Upper lobe of left lung (tissue), 6 donors: ENCODE results near the gene PLB1. TPM values are rescaled to one million over a fixed set of nuclear protein-coding genes. Genes with fewer than 3 reads are reported as not detected.
"Not testable (repeated sequence)": the region's sequence is repeated elsewhere in the genome, so short reads cannot be mapped to it uniquely, and the experiment has no call there.

Experiments used
- ATAC-seq, 2 donors: fragments of 200-7000 bp; cut with Tn5 transposase; one replicate each; pipeline ENCODE4 v1.9.1; 2022; ENCODE audit warnings: mild to moderate bottlenecking in 2 of 2, moderate library complexity in 2 of 2; ENCODE audit not compliant: low FRiP score in 2 of 2
- DNase-seq, 2 donors: peaks; one replicate each; pipeline ENCODE4 v3.0.0-alpha.2; 2019 to 2020
- H3K27ac ChIP-seq, 4 donors: fragments of 200-600 bp; sonication (generic); one replicate each; pipeline ENCODE4 v1.5.1; 2016 to 2019
- H3K27me3 ChIP-seq, 4 donors: fragments of 200-600 bp; sonication (generic); one replicate each; pipeline ENCODE4 v1.5.1; 2017 to 2019
- H3K36me3 ChIP-seq, 4 donors: fragments of 200-600 bp; sonication (generic); one replicate each; pipeline ENCODE4 v1.5.1; 2016 to 2019
- H3K4me1 ChIP-seq, 4 donors: fragments of 200-600 bp; sonication (generic); one replicate each; pipeline ENCODE4 v1.5.1; 2018 to 2019
- H3K4me3 ChIP-seq, 4 donors: fragments of 200-600 bp; sonication (generic); one replicate each; pipeline ENCODE4 v1.5.1; 2017 to 2019; ENCODE audit warnings: mild to moderate bottlenecking in 2 of 4, moderate library complexity in 1 of 4
- H3K9me3 ChIP-seq, 4 donors: fragments of 200-600 bp; sonication (generic); one replicate each; pipeline ENCODE4 v1.5.1; 2018 to 2019
- CTCF ChIP-seq, 6 experiments: fragments of 450-650 bp in 4 of 6; fragments of 200-600 bp in 2 of 6; sonication (generic) in 2 of 6; IDR thresholded peaks; one replicate each; pipeline ENCODE4 v1.5.1; 2016 to 2019; ENCODE audit warnings: antibody characterized with exemption in 6 of 6
- EP300 ChIP-seq, 4 donors: sonication (generic); formaldehyde crosslinking; IDR thresholded peaks; one replicate each; pipeline ENCODE4 v1.5.1; 2017; ENCODE audit warnings: antibody characterized with exemption in 4 of 4, control low read depth in 2 of 4
- POLR2A ChIP-seq, 4 donors: fragments of 450-650 bp; IDR thresholded peaks; one replicate each; pipeline ENCODE4 v1.5.1; 2016 to 2017; ENCODE audit warnings: antibody characterized with exemption in 4 of 4, mild to moderate bottlenecking in 2 of 4
- POLR2AphosphoS5 ChIP-seq, 2 donors: sonication (generic); formaldehyde crosslinking; IDR thresholded peaks; one replicate each; pipeline ENCODE4 v1.5.1; 2017; ENCODE audit warnings: antibody characterized with exemption in 2 of 2
- WGBS, 2 donors: methylation state at CpG; one replicate each; pipeline ENCODE4 v1.1.5; 2017 to 2018; 5-methylcytosine and 5-hydroxymethylcytosine counted together
- total RNA-seq, 6 donors: library from RNA; depleted of rRNA in 4 of 6; stranded (reverse); fragments of >200 nt in 4 of 6; gene quantifications; one replicate each; pipeline versions ENCODE4 v1.1.0 to v1.2.1, GENCODE V29; 2016 to 2021
- donor health status: DM: no; HTN: no; CAD: no; lungs with moderate emphysema.
- donor health status: DM: no; HTN: yes; CAD: no; lungs with severe emphysema.

PLB1 gene
- total RNA-seq, 6 donors from 2014 or later: 3.1 to 9.1 (median 5.4) TPM

GRCh38 chr2:28664120-28664842 is 168.4 kb downstream of the PLB1 start:
- DNase-seq (peak in 1 of 2 donors; percentile 73), ATAC-seq (peak; percentile 54 to 68)
- TF ChIP-seq POLR2A (IDR thresholded peaks at IDR 0.05) (no peak), CTCF (IDR thresholded peaks at IDR 0.05) (no peak), POLR2AphosphoS5 (IDR thresholded peaks at IDR 0.05) (no peak), EP300 (IDR thresholded peaks at IDR 0.05) (no peak)
- H3K36me3 ChIP-seq: no peaks in the 10 kb centered on the region
- no peaks in the 10 kb centered on the region for H3K27me3 ChIP-seq
- peaks cover 21 to 44% (median 28%) of the 10 kb centered on the region in 4 donors for H3K4me1 ChIP-seq
- 61 to 64% methylated on average over 18 to 22 of the region's 22 CpGs for WGBS, 2 donors
- no peak overlapping the region for H3K4me3 ChIP-seq
- H3K9me3 ChIP-seq: no peaks in the 10 kb centered on the region
- H3K27ac ChIP-seq: peak overlapping the region; percentile 58 to 75 (median 66)

GRCh38 chr2:28665041-28665704 is 169.3 kb downstream of the PLB1 start:
- Histone ChIP-seq H3K4me3 (no peak overlapping the region), H3K9me3 (no peaks in the 10 kb centered on the region)
- WGBS, 2 donors: 47 to 68% methylated on average over 8 of the region's 8 CpGs

DNA sequence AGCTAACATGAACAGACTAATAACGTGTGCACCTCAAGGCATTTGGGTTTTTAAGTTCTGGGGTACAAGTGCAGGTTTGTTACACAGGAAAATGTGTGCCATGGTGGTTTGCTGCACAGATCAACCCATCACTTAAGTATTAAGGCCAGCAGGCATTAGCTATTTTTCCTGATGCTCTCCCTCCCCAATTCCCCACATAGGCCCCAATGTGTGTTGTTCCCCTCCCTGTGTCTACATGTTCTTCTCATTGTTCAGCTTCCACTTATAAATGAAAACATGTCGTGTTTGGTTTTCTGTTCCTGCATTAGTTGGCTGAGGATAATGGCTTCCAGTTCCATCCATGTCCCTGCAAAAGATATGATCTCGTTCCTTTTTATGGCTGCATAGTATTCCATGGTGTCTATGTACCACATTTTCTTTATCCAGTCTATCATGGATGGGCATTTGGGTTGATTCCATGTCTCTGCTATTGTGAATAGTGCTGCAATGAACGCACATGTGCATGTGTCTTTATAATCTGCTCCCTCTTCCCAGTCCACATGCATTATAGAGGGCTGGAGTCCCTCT is 170.0 kb downstream of the PLB1 start:
- peak overlapping the region; percentile 58 to 75 (median 66) for H3K27ac ChIP-seq
- not testable (repeated sequence) for ATAC-seq, DNase-seq

More at GRCh38 chr2:28665041-28665704, 169.3 kb downstream of the PLB1 start:
- peak; percentile 4 to 59 for ATAC-seq
- no peaks in the 10 kb centered on the region for H3K27me3 ChIP-seq
- peak; percentile 27 to 85 for DNase-seq
- H3K27ac ChIP-seq: peak overlapping the region; percentile 58 to 75 (median 66)
- H3K36me3 ChIP-seq: no peaks in the 10 kb centered on the region
- H3K4me1 ChIP-seq: peaks cover 21 to 41% (median 28%) of the 10 kb centered on the region in 4 donors
- no peak for TF ChIP-seq CTCF (IDR thresholded peaks at IDR 0.05)
- peak; percentile 36 to 44 for TF ChIP-seq POLR2AphosphoS5 (IDR thresholded peaks at IDR 0.05)

DNA sequence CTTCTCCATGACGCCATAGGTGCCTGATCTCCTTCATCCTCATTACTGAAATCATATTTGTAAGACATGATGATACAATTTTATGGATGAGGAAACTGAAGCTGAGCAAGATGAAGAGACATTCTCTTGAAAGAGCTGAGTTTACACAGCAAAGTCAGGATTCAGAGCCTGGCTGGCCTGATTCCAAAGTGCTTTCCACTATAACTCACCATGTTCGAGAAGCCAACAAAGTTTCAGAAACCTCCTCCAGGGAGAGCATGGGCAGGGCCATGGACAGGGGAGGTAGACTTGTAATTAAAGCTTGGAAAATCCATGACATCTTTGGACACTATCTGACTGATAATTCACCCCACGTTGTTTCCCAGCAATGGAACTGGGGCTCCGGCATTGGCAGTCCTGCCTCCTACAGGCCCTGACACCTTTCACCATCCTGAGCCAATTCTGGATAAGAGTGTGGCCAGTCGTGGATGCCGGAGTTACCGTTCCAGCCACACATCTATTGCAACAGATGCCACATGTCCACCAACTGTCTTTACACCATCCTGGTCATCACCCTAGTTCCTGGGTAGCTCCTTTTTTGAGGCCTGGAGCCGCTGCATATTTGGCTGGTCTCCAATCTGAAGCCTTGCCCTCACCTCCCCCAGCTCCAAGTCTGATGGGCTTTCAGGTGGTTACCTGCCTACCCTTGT is 170.8 kb downstream of the PLB1 start:
- TF ChIP-seq POLR2A (IDR thresholded peaks at IDR 0.05) (no peak), EP300 (IDR thresholded peaks at IDR 0.05) (no peak), POLR2AphosphoS5 (IDR thresholded peaks at IDR 0.05) (no peak), CTCF (IDR thresholded peaks at IDR 0.05) (no peak)
- no peak overlapping the region for H3K27ac ChIP-seq
- H3K4me3 ChIP-seq: no peak overlapping the region
- ATAC-seq (no peak), DNase-seq (no peak)
- no peaks in the 10 kb centered on the region for H3K27me3 ChIP-seq
- no peaks in the 10 kb centered on the region for H3K36me3 ChIP-seq
- no peaks in the 10 kb centered on the region for H3K9me3 ChIP-seq
- peaks cover 10 to 27% (median 17%) of the 10 kb centered on the region in 4 donors for H3K4me1 ChIP-seq
- 82 to 89% methylated on average over 7 to 8 of the region's 8 CpGs for WGBS, 2 donors

More for the DNA sequence above, 170.0 kb downstream of the PLB1 start:
- H3K4me3 ChIP-seq, H3K27me3 ChIP-seq, H3K9me3 ChIP-seq, H3K36me3 ChIP-seq: not testable (repeated sequence)
- peaks cover 18 to 34% (median 23%) of the 10 kb centered on the region in 4 donors for H3K4me1 ChIP-seq
- 69 to 83% methylated on average over 4 of the region's 4 CpGs for WGBS, 2 donors

DNA sequence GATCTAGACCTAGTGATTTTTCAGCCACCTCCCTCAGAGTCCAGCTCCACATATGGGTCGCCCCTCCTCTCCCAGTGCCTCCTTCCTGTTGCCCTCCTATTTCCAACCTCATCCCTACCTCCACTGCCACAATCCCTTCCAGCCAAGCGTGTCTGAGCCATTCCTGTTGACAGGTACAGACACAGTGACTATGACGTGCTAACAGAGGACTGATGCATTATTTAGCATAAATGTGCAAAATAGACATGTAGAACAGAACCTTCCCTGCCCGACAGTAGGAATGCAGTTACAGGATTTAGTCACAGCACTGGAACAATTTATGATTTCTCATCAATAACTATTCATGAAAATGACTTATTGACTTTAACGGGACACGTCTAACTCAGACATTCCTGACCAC is 171.4 kb downstream of the PLB1 start:
- Histone ChIP-seq H3K27me3 (no peaks in the 10 kb centered on the region), H3K27ac (no peak overlapping the region), H3K36me3 (no peaks in the 10 kb centered on the region), H3K9me3 (no peaks in the 10 kb centered on the region), H3K4me1 (peaks cover 4 to 21% (median 12%) of the 10 kb centered on the region in 4 donors), H3K4me3 (no peak overlapping the region)
- ATAC-seq (no peak), DNase-seq (no peak)
- WGBS, 2 donors: 91 to 95% methylated on average over 6 of the region's 6 CpGs
- no peak for TF ChIP-seq POLR2AphosphoS5 (IDR thresholded peaks at IDR 0.05)
- TF ChIP-seq POLR2A (IDR thresholded peaks at IDR 0.05): no peak
- TF ChIP-seq EP300 (IDR thresholded peaks at IDR 0.05): no peak
- no peak for TF ChIP-seq CTCF (IDR thresholded peaks at IDR 0.05)
